ENCODE results near the gene CSTPP1. TPM values are rescaled to one million over a fixed set of nuclear protein-coding genes. Genes with fewer than 3 reads are reported as not detected.

The CSTPP1 gene
- total and polyA plus RNA-seq, 2 of the 8 experiments (the other 6 are each of a cell fraction or from before 2014, with no cell fraction given): 24.2 to 28.7 TPM

DNA sequence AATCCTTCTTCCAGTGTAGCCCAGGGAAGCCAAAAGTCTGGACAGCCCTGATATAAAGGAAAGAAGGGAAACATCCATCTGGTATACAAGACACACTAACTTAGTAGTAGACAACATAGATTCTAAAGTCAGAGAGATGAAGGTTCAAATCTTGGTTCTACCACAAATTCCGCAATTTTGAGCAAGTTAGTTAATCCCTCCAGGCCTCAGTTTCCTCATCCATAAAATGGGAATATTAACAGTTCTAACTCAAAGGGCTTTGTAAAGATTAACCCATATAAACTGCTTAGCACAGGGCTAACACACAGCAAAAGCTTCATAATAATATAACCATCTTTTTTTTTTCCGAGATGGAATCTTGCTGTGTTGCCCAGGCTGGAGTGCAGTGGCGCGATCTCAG is 29.0 kb upstream of the CSTPP1 start:
- Histone ChIP-seq H3K23ac (ENCODE audit: insufficient read length) (no peak overlapping the region), H3K14ac (ENCODE audit: insufficient read length) (no peak overlapping the region), H4K91ac (replicated peaks; ENCODE audit: insufficient read length, low read length) (no peak overlapping the region), H3K79me2 (ENCODE audit: control insufficient read depth in 1 of 2, insufficient read depth in 2 of 2, low read length in 2 of 2) (peaks cover 0 to 17% of the 10 kb centered on the region in 2 experiments; a peak in 2 of 4 replicates), H3K27me3 (replicated peaks in 1 of 4; ENCODE audit: control insufficient read depth in 3 of 4, extremely low read depth in 1 of 4, insufficient read depth in 3 of 4, low read length in 3 of 4) (no peaks in the 10 kb centered on the region), H2BK5ac (ENCODE audit: low read depth, low read length) (no peak overlapping the region), H3K18ac (ENCODE audit: extremely low read depth, low read length) (no peak overlapping the region), H3K9me3 (ENCODE audit: insufficient read depth in 2 of 2, low read depth in 1 of 2, low read length in 1 of 2) (no peaks in the 10 kb centered on the region), H2AFZ (ENCODE audit: low read length) (no peak overlapping the region), H3K4me1 (replicated peaks in 1 of 4; ENCODE audit: control insufficient read depth in 3 of 4, insufficient read depth in 4 of 4, low read length in 3 of 4) (peaks cover 16 to 32% (median 23%) of the 10 kb centered on the region in 4 experiments), H3K9ac (replicated peaks in 1 of 4; ENCODE audit: extremely low read depth in 1 of 4, low read depth in 3 of 4, low read length in 3 of 4) (no peak overlapping the region), H2BK120ac (replicated peaks; ENCODE audit: low read depth, low read length) (no peak overlapping the region), H2BK15ac (ENCODE audit: low read length) (no peak overlapping the region), H2AK5ac (ENCODE audit: low read depth, low read length) (no peak overlapping the region), H3K56ac (replicated peaks; ENCODE audit: insufficient read length, low read depth, low read length) (no peak overlapping the region), H3K4ac (replicated peaks; ENCODE audit: insufficient read length, low read depth, low read length) (no peak overlapping the region), H4K5ac (ENCODE audit: insufficient read length, low read depth, low read length) (no peak overlapping the region), H2BK20ac (ENCODE audit: low read length) (no peak overlapping the region), H3K4me3 (ENCODE audit: extremely low read depth in 1 of 4, insufficient read depth in 2 of 4, low read depth in 3 of 4, low read length in 4 of 4) (no peak overlapping the region), H3K4me2 (ENCODE audit: insufficient read depth in 1 of 2, low read depth in 2 of 2, low read length in 2 of 2) (no peak overlapping the region), H2BK12ac (ENCODE audit: low read depth, low read length) (no peak overlapping the region), H3K27ac (ENCODE audit: low read depth, low read length) (no peak overlapping the region), H3K23me2 (ENCODE audit: low read depth, low read length) (0 out of 2 replicates have a peak, but pooled peaks cover under 1% of the 10 kb centered on the region), H4K20me1 (replicated peaks in 1 of 2; ENCODE audit: control insufficient read depth in 1 of 2, insufficient read depth in 2 of 2, low read length in 2 of 2) (no peaks in the 10 kb centered on the region), H3K79me1 (ENCODE audit: low read depth, low read length) (peaks cover 4% of the 10 kb centered on the region), H3K36me3 (ENCODE audit: control insufficient read depth in 2 of 4, insufficient read depth in 4 of 4, low read length in 3 of 4) (no peaks in the 10 kb centered on the region), H4K8ac (ENCODE audit: extremely low read depth, insufficient read depth, low read length) (no peak overlapping the region)
- POLR2A ChIA-PET (ENCODE audit: partially characterized antibody): interaction anchor here (1.0 to 1.1 kb wide), 2 partner anchors 11 to 83 kb away, joined by 3 to 6 read pairs; no protein-coding TSS in a partner anchor
- CTCF ChIA-PET (ENCODE audit: partially characterized antibody): interaction anchor here (1.3 to 2.7 kb wide), 4 partner anchors 9 to 13 kb away, joined by 3 to 14 read pairs (median 8); no protein-coding TSS in a partner anchor
- FAIRE-seq (no peak), DNase-seq (ENCODE audit: low read depth in 1 of 2, low spot score in 2 of 2) (no peak)
- TF ChIP-seq JUN (IDR thresholded peaks at IDR 0.05; ENCODE audit: low read depth, low read length) (no peak), CEBPB (IDR thresholded peaks at IDR 0.05; ENCODE audit: low read depth, low read length) (no peak), CHD1 (IDR thresholded peaks at IDR 0.05; ENCODE audit: low read depth, low read length) (no peak), RAD21 (IDR thresholded peaks at IDR 0.05 in 1 of 2, conservative IDR thresholded peaks at IDR 0.05 in 1 of 2; ENCODE audit: low read depth in 2 of 2, low read length in 2 of 2) (no peak), KDM1A (IDR thresholded peaks at IDR 0.05; ENCODE audit: borderline replicate concordance, low read length) (peak; percentile 74)
- 94% methylated on average over 4 of the region's 4 CpGs; no CpG with 5 or more reads in 1 of the 2 experiments for WGBS, 2 experiments (ENCODE audit: extremely low coverage in 1 of 2, insufficient coverage in 1 of 2, insufficient read length in 1 of 2, insufficient replicate concordance in 2 of 2, low coverage in 1 of 2, low lambda C conversion rate in 2 of 2, missing lambda C conversion rate in 1 of 2)
